Activated CD4-positive, alpha-beta T cell treated with anti-CD3 and anti-CD28 coated beads, Interleukin-2, amount 50 U/mL, for 1 hour (primary cell): ENCODE data around the gene LNX1.

Experiments used
- DNase-seq: peaks from one replicate; pipeline ENCODE4 v3.0.0-alpha.2; 2020

LNX1 gene

DNA sequence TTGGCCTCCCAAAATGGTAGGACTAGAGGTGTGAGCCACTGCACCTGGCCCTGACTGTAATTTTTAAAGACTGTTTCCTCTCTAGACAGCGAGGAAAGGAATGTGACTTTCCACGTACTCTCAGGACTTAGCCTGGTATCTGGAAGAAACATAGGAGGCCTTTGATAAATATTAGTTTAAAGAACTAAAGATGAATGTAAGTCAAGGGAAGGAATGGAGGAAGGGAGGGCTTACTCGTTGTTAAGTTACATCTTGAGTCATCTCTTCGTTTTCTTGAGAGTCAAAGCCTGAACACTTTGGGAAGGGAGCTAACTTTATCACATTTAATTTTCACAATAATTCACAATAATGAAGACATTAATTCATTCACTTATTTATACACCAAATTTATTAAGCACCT is 7.2 kb upstream of the LNX1 start:
- no peak for DNase-seq

GRCh38 chr4:53596901-53597300 is 5.6 kb upstream of the LNX1 start:
- DNase-seq: no peak

GRCh38 chr4:53595834-53596233 is 4.5 kb upstream of the LNX1 start:
- no peak for DNase-seq

GRCh38 chr4:53595204-53595603 is 3.9 kb upstream of the LNX1 start:
- no peak for DNase-seq

- DNase-seq: no peak
Observed at GRCh38 chr4:53593765-53594164, 2.5 kb upstream of the LNX1 start.

DNA sequence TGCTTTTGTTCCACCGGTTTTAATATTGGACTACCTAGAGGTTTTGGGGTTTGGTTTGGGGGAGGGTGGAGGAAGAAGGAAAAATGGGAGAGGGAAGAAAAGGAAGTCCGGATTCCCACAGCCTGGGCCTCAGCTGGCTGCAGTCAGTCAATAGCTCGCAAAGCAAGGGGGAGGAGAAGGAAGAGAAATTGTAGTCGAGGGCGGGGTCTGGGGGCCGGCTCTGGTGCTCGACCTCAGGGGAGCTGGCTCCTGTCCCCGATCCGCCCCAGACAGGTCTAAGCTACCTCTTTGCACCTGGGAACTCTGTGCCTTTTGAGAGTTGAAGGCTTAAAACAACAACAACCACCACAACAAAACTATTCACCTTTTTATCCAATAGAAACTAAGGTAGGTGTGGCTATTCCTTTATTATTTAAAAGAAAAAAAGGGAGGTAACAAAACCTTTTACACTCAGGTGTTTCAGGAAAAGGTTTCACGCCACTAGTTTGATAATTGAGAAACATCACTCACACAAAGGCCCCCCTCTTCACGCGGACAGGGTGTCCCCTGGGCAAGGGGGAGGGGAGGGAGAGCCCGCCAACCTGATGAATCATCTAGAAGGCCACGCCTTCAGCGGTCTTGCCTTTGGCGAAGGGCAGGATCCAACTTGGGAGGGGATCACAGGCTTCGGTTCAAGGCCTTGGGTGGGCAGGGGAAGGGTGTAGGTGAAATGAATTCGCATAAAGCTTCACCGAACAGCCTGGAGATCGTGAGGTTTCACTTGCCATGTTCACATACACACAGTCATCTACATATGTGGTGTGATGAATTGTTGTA is 1.6 kb upstream of the LNX1 start:
- no peak for DNase-seq

DNA sequence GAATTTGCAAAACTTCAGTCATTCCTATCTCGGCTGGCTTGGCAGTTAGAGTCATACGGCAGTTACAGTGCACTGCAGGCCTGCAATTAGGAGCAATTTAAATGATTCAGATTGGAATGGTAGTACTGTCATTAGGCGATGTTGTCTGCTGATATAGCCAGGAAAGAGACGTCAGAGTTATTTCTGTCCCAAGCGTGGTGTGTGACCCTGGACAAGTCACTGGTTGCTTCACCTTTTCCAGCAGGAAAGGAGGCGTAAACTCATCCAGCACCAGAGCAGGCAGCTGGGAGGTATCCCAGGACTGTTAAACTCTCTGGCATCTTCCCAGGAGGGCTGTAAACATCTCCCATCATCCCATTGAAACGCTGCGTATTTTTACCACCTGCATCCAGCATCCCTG is 836 bp upstream of the LNX1 start:
- DNase-seq: no peak

GRCh38 chr4:53590187-53590586 is 1.1 kb downstream of the LNX1 start:
- no peak for DNase-seq

DNA sequence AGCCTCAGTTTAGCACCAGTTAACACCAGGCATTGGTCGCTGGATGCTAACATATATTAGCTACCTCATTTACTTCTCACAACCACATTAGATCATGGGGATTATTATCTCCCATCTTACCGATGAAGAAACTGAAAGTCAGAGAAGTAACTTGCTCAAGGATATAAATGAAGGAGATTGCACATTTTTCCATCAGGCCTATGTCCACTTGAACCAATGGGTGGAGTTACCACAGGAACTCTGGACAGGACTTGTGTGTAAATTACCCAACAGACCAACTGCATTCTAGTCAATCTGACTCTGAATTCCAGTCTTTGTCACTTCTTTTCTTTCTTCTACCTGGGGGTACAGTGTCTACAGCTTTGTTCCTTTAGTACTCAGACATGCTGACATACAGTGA is 1.8 kb downstream of the LNX1 start:
- no peak for DNase-seq

DNA sequence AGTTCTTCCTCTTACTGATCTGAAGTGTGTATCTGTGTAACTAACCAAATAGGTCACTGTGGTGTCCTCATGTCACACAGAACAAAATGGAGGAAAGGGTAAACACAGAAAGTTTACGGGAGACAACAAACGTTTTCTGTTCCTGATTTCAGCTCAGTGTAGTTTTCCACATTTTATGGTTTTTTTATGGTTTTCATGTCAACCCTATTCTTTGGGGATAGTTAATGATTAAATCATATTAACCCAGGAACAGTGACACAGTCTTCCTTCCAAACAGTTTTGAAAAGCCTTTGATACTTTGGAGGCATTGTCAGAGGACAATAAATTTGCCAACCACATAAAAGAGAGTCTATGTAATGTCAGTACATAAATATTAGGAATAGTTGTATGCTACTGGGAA is 4.2 kb downstream of the LNX1 start:
- no peak for DNase-seq

- no peak for DNase-seq
Observed at GRCh38 chr4:53586121-53586816, 5.0 kb downstream of the LNX1 start.

DNA sequence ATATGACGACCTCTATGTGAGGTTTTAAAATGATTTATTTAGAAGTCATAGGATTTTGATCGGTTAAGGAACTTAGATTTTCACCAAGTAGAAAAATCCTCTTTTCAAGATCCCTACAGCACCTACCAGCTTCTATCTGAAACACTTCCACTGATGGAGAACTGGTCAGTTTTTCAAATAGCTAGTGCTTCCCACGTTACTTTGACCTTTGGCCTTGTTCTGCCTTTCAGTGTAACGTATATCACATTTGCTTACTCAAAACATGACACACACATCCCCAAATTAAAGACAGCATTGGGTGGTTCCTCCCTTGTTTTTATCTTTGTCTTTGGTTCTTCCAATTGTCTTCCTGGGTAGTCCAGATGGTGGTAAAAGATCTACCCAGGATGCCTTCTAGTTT is 6.6 kb downstream of the LNX1 start:
- DNase-seq: no peak

GRCh38 chr4:53583513-53583912 is 7.8 kb downstream of the LNX1 start:
- no peak for DNase-seq

GRCh38 chr4:53582194-53582593 is 9.1 kb downstream of the LNX1 start:
- no peak for DNase-seq

- DNase-seq: no peak
Observed at GRCh38 chr4:53580274-53580673, 11.0 kb downstream of the LNX1 start.

- no peak for DNase-seq
Observed at GRCh38 chr4:53579826-53580225, 11.5 kb downstream of the LNX1 start.

- no peak for DNase-seq
Observed at GRCh38 chr4:53576676-53577372, 14.5 kb downstream of the LNX1 start.

GRCh38 chr4:53576071-53576617 is 15.1 kb downstream of the LNX1 start:
- DNase-seq: no peak

GRCh38 chr4:53575552-53575951 is 15.7 kb downstream of the LNX1 start:
- no peak for DNase-seq

GRCh38 chr4:53574528-53574927 is 16.8 kb downstream of the LNX1 start:
- DNase-seq: no peak

DNA sequence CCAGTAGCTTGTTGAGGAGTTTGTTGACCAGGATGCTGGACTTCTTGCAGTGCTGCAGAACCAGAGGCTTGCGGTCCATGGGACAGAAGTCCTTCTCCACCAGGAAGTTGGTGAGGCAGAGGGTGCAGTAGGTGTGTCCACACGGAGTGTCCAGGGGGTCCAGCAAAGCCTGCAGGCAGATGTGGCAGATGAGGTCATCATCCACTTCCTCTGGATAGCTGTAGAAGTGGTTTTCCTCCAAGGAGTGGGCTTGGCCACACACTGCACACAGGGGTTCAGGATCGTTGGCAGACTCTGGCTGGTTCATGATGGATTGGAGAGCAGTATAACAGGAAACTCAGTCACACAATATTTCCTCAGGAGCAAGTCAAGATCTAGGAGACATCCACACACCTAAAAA is 17.6 kb downstream of the LNX1 start:
- DNase-seq: no peak

GRCh38 chr4:53572600-53572994 is 18.7 kb downstream of the LNX1 start:
- no peak for DNase-seq

DNA sequence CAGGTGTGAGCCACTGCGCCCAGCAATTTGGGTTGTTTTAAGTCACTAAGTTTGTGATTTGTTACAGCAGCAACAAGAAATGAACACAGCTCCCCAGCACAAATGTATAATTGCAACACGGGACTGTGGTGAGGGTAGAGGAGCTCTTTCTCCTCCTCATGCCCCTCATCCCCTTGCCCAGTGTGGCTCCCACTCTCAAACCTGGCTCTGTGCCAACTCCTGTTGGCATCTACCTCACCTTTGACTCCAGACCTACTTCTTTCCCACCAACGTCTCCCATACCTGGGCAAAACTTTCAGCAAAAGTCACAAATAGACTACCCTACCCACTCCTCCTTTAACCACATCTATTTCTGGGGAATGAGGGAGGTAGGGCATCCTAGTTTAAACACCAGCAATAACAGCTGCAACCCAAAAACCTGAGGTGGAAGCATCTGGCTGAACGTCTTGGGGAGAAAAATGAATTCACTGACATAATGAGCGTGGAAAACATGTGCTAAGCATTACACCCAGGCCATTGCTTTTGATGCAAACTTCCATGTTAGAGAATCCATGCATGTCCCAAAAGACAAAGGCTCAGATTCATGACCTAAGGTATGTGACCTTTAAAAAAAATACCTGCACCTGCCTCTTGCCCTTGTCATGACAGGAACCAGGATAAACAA is 19.2 kb downstream of the LNX1 start:
- DNase-seq: no peak
